GM21528 (cell line): Measurements from ENCODE around the gene LDLRAD2.

Experiments
- ATAC-seq: cut with Tn5 transposase; IDR thresholded peaks from one replicate; pipeline ENCODE4 v1.9.1; 2021; ENCODE audit warnings: mild to moderate bottlenecking, moderate library complexity; ENCODE audit not compliant: unreplicated experiment, low FRiP score

Gene LDLRAD2

GRCh38 chr1:21857142-21857839 is 45.2 kb downstream of the LDLRAD2 start:
- ATAC-seq: no peak

DNA sequence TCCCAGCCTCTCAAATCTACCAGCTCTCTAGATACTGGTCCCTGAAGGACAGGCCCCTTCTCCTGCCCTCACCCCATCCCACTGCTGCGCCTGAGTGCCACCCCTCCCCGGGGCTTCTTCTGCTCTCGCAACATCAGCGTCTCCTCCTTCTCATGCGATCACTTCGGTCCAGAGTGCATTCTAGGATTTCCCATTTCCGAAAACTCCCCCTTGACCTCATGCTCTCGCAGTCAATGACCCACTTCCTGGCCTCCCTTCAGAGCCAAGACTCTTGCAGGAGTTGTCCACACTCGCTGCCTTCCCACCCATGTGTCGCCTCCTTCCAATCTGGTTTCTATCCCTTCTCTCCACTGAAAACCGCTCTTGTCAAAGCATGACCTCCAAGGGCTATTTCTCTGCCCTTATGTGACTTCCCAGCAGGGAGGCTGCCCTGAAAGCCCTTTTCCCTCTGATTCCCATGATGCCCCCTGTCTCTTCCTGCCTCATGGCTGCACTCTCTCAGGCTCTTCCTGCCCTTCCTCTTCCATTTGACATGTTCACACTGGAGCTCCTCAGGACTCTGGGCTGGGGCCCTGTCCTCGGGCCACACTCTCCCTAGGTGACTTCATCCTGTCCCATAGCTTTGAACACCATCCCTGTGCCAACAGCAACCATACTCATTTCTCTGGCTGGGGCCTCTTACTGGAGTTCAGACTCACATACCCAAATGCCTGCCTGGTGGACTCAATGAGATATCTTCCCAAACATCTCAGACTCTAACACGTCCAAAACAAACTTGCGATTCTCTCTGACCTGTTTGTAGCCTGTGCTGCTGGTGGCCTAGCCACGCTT is 46.0 kb downstream of the LDLRAD2 start:
- no peak for ATAC-seq

DNA sequence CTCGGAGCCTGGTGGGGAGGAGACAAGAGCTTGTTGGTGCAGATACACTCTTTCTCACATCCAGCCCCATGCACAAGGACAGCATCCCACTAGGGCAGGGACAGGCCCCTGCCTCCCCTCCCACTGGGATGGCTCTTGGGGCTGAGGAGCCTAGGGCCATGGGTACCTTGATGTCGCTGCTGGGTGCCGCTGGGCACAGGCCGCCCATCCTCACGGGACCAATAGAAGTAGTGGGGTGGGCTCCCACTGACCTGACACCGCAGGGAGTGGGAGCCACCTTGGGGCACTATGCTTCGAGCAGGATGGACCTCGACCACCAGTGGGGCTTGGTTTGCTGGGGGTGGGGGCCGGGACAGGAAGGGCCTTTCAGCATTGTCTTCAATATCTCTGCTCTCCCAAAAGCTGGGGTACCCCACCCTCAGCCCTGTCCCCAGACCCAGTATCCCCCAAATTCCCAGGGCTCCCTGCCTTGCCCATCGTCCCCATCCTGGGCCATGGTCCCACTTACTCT is 47.7 kb downstream of the LDLRAD2 start:
- ATAC-seq: no peak

- ATAC-seq: no peak
These were observed 48.9 kb downstream of the LDLRAD2 start for GRCh38 chr1:21860971-21861370.

- ATAC-seq: no peak
These were observed 49.8 kb downstream of the LDLRAD2 start for GRCh38 chr1:21861602-21862429.

DNA sequence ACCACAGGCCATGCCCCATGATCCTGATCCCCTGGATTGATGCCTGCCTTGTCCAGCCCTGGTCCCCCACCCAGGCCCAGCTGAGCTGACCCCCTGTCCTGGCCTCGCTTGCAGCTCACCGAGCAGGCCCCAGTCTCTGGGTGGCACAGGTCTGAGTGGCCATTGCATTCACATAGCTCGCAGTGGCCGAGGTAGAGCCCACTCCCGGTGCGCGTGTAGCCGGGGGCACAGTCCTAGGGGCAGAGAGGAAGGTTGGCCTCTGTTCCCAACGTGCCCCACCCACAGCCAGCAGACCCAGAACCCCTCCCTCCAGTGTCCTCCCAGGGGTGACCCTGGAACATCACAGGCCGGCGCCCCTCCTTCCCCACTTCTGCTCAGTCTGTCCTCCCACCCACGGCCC is 51.9 kb downstream of the LDLRAD2 start:
- ATAC-seq: no peak

DNA sequence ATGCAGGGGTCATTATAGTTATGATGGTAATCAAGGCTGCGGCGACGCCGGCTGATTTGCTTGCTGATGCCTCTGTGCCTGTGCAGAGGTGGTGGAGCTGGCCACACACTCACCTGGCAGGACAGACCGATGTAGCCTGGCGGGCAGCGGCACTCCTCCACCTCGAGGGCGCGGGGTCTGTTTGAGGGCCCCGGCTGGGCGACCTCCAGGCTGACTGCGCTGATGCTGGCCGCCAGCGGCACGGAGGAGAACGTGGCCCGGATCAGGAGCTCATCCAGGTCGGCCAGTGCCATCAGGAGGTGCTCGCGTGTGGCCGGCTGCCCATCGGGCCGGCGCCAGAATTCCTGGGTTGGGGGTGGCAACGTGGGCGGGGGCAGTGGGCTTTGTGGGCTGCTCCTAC is 52.7 kb downstream of the LDLRAD2 start:
- no peak for ATAC-seq

DNA sequence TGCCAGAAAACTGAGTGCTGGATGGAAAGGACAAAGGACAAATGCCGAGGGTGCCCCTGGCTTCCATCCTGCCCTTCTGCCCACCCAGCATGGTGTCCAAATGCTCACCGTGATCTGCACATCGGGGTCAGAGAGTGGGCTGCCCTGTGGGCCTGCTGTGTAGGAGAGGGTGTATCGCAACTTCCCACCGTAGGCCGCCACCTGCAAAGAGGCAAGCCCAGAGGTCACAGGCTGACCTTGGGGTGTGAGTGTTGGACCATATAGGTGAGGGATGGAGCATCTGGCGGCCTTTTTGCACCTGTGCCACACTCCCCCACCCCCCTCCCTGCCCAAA is 53.5 kb downstream of the LDLRAD2 start:
- ATAC-seq: no peak

GRCh38 chr1:21865943-21866706 is 54.1 kb downstream of the LDLRAD2 start:
- ATAC-seq: peak; percentile 75

DNA sequence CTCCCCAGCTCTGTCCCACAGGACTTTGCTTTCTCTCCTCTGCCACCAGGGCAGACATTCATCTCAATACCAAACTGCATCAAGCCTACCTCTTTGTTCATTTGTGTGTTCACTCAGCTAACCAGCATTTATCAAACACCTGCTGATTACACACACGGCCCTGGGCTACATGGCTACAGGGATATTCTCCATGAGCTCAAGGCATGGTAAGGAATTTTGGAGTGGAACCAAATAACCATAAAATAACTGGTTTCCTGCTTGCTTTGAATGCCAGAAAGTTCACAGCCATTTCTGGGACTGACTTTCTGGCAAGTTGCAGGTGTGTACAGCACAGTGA is 54.6 kb downstream of the LDLRAD2 start:
- ATAC-seq: peak; percentile 7

GRCh38 chr1:21867451-21867996 is 55.5 kb downstream of the LDLRAD2 start:
- ATAC-seq: no peak

DNA sequence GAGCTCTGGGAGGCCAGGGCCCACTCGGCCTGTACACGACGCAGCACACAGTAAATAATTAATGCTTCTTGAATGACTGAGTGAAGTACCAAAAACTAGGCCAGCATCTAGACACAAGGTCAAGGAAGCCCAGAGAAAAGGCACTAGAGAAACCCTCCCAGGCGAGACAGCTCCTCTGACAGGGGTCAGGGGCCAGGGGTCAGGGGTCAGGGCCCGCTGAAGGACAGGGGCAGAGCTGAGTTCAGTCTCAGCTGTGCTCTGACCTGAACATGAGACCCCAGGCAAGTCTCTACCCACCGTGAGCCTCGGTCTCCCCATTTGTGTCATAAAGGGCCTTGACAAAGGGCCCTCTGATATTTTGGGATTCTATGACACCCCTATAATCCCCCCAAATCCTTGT is 56.4 kb downstream of the LDLRAD2 start:
- no peak for ATAC-seq

- no peak for ATAC-seq
These were observed 56.9 kb downstream of the LDLRAD2 start for GRCh38 chr1:21868941-21869454.

GRCh38 chr1:21869620-21870121 is 57.6 kb downstream of the LDLRAD2 start:
- ATAC-seq: no peak

- ATAC-seq: no peak
These were observed 58.5 kb downstream of the LDLRAD2 start for GRCh38 chr1:21870611-21871010.

GRCh38 chr1:21871943-21872342 is 59.9 kb downstream of the LDLRAD2 start:
- ATAC-seq: no peak

- ATAC-seq: no peak
These were observed 60.5 kb downstream of the LDLRAD2 start for GRCh38 chr1:21872445-21873079.

- no peak for ATAC-seq
These were observed 61.1 kb downstream of the LDLRAD2 start for GRCh38 chr1:21873174-21873573.

DNA sequence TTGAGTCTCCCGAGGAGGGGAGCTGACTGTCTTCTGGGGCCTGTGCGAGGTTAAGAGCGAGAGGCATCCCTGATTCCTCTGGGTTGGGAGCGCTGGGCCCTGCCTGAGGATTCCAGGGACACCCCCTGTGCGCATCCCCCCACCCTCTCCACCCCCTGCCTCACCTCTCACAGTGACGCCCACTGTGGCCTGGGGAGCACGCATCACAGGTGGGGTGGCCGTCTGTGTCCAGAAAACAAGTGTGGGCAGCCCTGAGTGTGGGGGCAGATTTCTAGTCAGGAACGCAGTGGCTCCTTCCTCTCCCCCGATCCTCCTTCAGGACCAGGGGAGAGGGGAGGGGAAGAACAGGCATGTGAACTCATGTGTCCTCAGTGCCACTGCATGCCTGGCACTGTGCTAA is 61.7 kb downstream of the LDLRAD2 start:
- ATAC-seq: no peak
